ENCODE data around the gene BICC1. TPM values are rescaled to one million over a fixed set of nuclear protein-coding genes. Genes with fewer than 3 reads are reported as not detected.

Gene BICC1, protein sequence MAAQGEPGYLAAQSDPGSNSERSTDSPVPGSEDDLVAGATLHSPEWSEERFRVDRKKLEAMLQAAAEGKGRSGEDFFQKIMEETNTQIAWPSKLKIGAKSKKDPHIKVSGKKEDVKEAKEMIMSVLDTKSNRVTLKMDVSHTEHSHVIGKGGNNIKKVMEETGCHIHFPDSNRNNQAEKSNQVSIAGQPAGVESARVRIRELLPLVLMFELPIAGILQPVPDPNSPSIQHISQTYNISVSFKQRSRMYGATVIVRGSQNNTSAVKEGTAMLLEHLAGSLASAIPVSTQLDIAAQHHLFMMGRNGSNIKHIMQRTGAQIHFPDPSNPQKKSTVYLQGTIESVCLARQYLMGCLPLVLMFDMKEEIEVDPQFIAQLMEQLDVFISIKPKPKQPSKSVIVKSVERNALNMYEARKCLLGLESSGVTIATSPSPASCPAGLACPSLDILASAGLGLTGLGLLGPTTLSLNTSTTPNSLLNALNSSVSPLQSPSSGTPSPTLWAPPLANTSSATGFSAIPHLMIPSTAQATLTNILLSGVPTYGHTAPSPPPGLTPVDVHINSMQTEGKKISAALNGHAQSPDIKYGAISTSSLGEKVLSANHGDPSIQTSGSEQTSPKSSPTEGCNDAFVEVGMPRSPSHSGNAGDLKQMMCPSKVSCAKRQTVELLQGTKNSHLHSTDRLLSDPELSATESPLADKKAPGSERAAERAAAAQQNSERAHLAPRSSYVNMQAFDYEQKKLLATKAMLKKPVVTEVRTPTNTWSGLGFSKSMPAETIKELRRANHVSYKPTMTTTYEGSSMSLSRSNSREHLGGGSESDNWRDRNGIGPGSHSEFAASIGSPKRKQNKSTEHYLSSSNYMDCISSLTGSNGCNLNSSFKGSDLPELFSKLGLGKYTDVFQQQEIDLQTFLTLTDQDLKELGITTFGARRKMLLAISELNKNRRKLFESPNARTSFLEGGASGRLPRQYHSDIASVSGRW
- total RNA-seq (11.3 and 13.2 TPM in 2 replicates), polyA plus RNA-seq (6.4 and 7.2 TPM in 2 replicates)

DNA sequence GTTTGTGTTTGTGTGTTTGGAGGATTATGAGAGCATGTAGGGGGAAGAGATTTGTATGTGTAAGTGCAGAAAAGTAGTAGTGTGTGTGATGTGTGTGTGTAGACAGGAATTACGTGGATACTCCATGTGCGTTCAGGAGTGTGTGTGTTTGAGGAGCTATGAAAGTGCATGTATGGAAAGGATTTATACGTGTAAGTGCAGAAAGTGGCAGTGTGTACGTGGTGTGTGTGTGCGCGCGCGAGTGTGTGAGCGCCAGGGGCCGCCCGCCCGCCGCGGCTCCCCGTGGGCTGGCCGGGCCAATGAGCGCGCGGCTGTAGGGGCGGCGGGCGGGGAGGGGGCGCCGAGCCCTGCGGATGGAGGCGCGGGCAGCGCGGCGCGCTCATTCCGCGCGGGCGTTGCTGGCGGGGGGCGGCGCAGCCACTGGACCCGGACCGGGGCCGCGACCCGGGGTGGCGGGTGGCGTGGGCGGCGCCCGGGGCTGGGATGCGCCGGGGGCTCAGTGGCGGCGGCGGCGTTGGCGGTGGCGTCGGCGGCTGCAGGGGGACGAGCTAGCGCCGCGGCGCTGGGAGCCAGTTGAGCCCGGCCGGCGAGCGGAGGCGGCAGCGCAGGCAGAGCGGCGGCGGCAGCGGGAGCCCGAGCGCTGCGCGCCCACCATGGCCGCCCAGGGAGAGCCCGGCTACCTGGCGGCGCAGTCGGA lies at the start of gene BICC1:
Gene BICC1, plus strand, starts transcription at position 382 of the 697 bp plus-strand sequence. Its CDS starts 272 bp downstream, at position 654.
- Histone ChIP-seq H3K36me3 (no peaks in the 10 kb centered on the region), H3K27ac (peak within 1 kb of the TSS; percentile 74)

DNA sequence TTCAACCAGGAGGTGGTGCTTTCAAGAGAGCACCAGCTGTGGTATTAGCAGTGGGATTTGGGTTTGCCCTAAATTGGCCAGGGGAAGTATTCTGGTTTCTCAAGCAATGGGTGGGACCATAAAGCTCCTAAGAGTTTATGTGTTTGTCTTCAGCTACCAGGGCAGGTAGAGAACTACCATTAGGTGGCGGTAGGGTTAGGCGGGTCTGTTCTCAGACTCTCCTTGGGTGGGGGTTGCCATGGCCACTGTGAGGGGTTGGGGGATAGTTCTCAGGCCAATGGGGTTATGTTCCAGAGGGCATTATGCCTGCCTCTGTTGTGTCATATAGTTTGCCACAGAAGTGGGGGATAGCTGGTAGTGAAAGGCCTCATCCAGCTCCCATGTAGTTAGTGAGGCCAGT lies 47.7 kb upstream of the BICC1 start:
- Histone ChIP-seq H3K9me3 (ENCODE audit: low read depth) (no peaks in the 10 kb centered on the region), H3K27me3 (no peaks in the 10 kb centered on the region), H3K36me3 (no peaks in the 10 kb centered on the region), H3K4me1 (ENCODE audit: low read depth) (no peaks in the 10 kb centered on the region), H3K27ac (no peak overlapping the region), H3K4me3 (no peak overlapping the region)
- TF ChIP-seq, protein P1, sequence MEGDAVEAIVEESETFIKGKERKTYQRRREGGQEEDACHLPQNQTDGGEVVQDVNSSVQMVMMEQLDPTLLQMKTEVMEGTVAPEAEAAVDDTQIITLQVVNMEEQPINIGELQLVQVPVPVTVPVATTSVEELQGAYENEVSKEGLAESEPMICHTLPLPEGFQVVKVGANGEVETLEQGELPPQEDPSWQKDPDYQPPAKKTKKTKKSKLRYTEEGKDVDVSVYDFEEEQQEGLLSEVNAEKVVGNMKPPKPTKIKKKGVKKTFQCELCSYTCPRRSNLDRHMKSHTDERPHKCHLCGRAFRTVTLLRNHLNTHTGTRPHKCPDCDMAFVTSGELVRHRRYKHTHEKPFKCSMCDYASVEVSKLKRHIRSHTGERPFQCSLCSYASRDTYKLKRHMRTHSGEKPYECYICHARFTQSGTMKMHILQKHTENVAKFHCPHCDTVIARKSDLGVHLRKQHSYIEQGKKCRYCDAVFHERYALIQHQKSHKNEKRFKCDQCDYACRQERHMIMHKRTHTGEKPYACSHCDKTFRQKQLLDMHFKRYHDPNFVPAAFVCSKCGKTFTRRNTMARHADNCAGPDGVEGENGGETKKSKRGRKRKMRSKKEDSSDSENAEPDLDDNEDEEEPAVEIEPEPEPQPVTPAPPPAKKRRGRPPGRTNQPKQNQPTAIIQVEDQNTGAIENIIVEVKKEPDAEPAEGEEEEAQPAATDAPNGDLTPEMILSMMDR (IDR thresholded peaks at IDR 0.05; ENCODE audit: low read depth, low read length) = no peak
- no peak for DNase-seq (ENCODE audit: low read depth in 1 of 2, low spot score in 1 of 2)

More for the DNA sequence above, at the start of gene BICC1:
- Histone ChIP-seq H3K9me3 (ENCODE audit: low read depth) (no peaks in the 10 kb centered on the region), H3K27me3 (peaks cover 3% of the 10 kb centered on the region), H3K4me1 (ENCODE audit: low read depth) (peaks cover 15% of the 10 kb centered on the region), H3K4me3 (peak within 1 kb of the TSS; percentile 94)
- TF ChIP-seq, protein P1 (IDR thresholded peaks at IDR 0.05; ENCODE audit: low read depth, low read length) = no peak
- peak; percentile 74 to 83 for DNase-seq (ENCODE audit: low read depth in 1 of 2, low spot score in 1 of 2)

DNA sequence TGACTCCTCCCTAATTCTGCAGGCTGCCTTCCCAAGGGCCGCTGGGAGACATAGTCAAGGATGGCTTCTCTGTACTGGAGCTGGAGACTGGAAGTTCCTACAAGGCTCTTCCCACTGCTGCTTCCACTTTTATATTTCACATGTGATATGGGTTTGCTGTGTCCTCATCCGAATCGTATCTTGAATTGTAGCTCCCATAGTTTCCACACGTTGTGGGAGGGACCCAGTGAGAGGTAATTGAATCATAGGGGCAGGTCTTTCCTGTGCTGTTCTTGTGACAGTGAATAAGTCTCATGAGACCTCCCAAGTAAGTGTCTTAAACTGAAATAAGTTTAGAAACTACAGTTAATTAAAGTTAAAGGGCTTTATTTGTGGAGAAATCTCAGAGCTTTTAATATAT lies 47.0 kb upstream of the BICC1 start:
- H3K4me3 ChIP-seq = no peak overlapping the region
- TF ChIP-seq, protein P1 (IDR thresholded peaks at IDR 0.05; ENCODE audit: low read depth, low read length) = no peak
- peak in 1 of 2 donors; percentile 44 for DNase-seq (ENCODE audit: low read depth in 1 of 2, low spot score in 1 of 2)
- H3K36me3 ChIP-seq = no peaks in the 10 kb centered on the region
- no peaks in the 10 kb centered on the region for H3K27me3 ChIP-seq
- no peaks in the 10 kb centered on the region for H3K4me1 ChIP-seq (ENCODE audit: low read depth)
- no peaks in the 10 kb centered on the region for H3K9me3 ChIP-seq (ENCODE audit: low read depth)
- H3K27ac ChIP-seq = no peak overlapping the region

DNA sequence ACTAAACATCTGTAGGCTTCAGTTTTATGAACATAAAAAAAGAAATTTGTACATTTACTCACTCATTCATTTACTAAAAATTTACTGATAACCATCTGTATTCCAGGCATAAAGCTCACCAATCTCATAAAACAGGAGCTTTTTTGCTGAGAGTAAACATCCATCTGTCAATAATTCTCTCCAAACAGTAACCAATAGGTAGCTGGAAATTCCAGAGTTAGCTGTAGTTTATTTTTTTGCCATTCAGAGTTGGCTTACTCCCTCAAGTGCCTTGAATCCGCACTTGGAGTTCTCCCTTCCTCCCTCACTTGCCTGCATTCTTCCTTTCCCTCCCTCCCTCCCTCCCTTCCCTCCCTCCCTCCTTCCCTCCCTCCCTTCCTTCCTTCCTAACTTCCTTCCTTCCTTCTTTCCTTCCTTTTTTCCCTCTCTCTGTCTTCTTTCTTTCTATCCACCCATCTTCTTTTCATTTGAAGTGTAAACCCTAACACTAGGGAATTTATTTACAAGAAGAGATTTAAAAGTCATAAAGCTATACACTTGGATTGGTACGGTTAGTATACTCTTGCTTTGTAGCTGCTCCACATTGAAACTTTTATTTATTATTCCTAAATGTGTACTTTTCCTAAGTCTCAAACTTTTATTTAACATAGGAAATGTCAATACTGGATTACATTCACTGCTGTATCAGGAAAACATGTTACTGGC lies 44.6 kb upstream of the BICC1 start:
- H3K4me3 ChIP-seq = no peak overlapping the region
- H3K4me1 ChIP-seq (ENCODE audit: low read depth) = no peaks in the 10 kb centered on the region
- no peak overlapping the region for H3K27ac ChIP-seq
- no peaks in the 10 kb centered on the region for H3K9me3 ChIP-seq (ENCODE audit: low read depth)
- DNase-seq (ENCODE audit: low read depth in 1 of 2, low spot score in 1 of 2) = no peak
- H3K27me3 ChIP-seq = peaks cover 3% of the 10 kb centered on the region
- H3K36me3 ChIP-seq = no peaks in the 10 kb centered on the region
- TF ChIP-seq, protein P1 (IDR thresholded peaks at IDR 0.05; ENCODE audit: low read depth, low read length) = no peak
